Erythroblast (primary cell): ENCODE data around the gene SEC31B.

Experiments
- GATA1 ChIP-seq: IDR thresholded peaks from 2 replicates; pipeline ENCODE4 v1.6.1; 2011; ENCODE audit warnings: low read depth, mild to moderate bottlenecking, control low read depth, low read length, moderate library complexity
- POLR2A ChIP-seq: IDR thresholded peaks from 2 replicates; pipeline ENCODE4 v1.6.1; 2011; ENCODE audit warnings: mild to moderate bottlenecking, low read length

GRCh38 chr10:100504096-100504495, 15.6 kb downstream of the SEC31B start:
- TF ChIP-seq POLR2A (no peak), GATA1 (no peak)
